H1 (cell line): ENCODE results near the gene PTPRE. TPM values are rescaled to one million over a fixed set of nuclear protein-coding genes. Genes with fewer than 3 reads are reported as not detected.

Experiments used
- BRCA1 ChIP-seq: IDR thresholded peaks from 2 replicates; pipeline ENCODE4 v1.6.1; 2012; ENCODE audit warnings: low read depth, low read length, improper control_type of control experiment
- JUND ChIP-seq: IDR thresholded peaks from 2 replicates; pipeline ENCODE4 v1.6.1; 2011; ENCODE audit warnings: mild to moderate bottlenecking, improper control_type of control experiment, low read length
- MAX ChIP-seq: IDR thresholded peaks from 2 replicates; pipeline ENCODE4 v1.6.1; 2012; ENCODE audit warnings: inconsistent platforms
- NANOG ChIP-seq: IDR thresholded peaks from 2 replicates; pipeline ENCODE4 v1.6.1; 2011; ENCODE audit warnings: low read length, low read depth, mild to moderate bottlenecking, inconsistent platforms; ENCODE audit not compliant: insufficient read depth, poor library complexity, severe bottlenecking
- POU5F1 ChIP-seq: IDR thresholded peaks from 2 replicates; pipeline ENCODE4 v1.6.1; 2011; ENCODE audit warnings: low read depth, mild to moderate bottlenecking, low read length, moderate library complexity
- polyA plus RNA-seq, 7 experiments: library from polyadenylated mRNA; depleted of rRNA in 3 of 7; stranded (reverse) in 5 of 7; unstranded in 2 of 7; fragments of >200 nt in 5 of 7; fragments of 200-250 nt in 2 of 7; gene quantifications; 1 replicate in 5 of 7; 2 replicates in 1 of 7; 4 replicates in 1 of 7; pipeline versions ENCODE4 v1.2.1 to v1.2.3, GENCODE V29; 2011 to 2013; ENCODE audit warnings: missing spikeins in 2 of 7, mixed read lengths in 2 of 7
- total RNA-seq: library from RNA; stranded (reverse); fragmentation: NEBNext Ultra II Directional; extraction: Animal tissue kit (Norgen Biotek cat#: 25700); gene quantifications from 2 replicates; pipeline ENCODE4 v1.2.1, GENCODE V29; 2021
- TF ChIP-seq, protein P1 (sequence below), 3 experiments: IDR thresholded peaks; 1 replicate in 2 of 3; 2 replicates in 1 of 3; pipeline versions ENCODE4 v1.5.1 to v1.6.1; 2011; ENCODE audit warnings: low read length in 3 of 3, mild to moderate bottlenecking in 3 of 3, inconsistent platforms in 2 of 3, low read depth in 1 of 3, moderate library complexity in 1 of 3; ENCODE audit not compliant: insufficient read depth in 1 of 3; ENCODE audit errors: control extremely low read depth in 1 of 3
- TF ChIP-seq, protein P2 (sequence below): fragments of 300-600 bp; sonication (generic); IDR thresholded peaks from 2 replicates; pipeline ENCODE4 v1.7.1; 2012; ENCODE audit warnings: low read length, moderate library complexity, mild to moderate bottlenecking, inconsistent platforms; ENCODE audit not compliant: insufficient replicate concordance

PTPRE gene
- total and polyA plus RNA-seq, 2 of the 8 experiments (the other 6 are each of a cell fraction or from before 2014, with no cell fraction given), result 0.33 to 0.54 TPM

DNA sequence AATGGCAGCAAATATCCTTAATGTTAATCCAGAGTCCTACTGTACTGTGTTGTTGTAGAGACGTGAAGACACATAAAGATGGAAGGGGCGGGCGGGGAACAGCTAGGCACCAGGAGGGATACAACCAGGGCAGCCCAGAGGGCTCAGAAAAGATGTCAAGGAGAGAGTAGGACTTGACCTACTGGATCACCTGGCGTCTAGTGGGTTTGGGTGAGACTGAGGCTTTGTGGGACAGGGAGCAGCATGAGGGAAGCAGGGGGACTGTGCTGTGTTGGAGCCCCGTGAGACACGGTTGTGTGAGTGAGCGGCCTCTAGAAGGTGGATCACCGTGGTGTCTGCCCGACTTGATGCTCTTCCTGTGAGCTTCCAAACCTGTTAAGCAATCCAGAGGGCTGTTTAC, 68.0 kb downstream of the PTPRE start (continued):
- TF ChIP-seq MAX, result no peak
- TF ChIP-seq JUND, result no peak
- no peak for TF ChIP-seq NANOG
- no peak for TF ChIP-seq POU5F1
- TF ChIP-seq, protein P1, sequence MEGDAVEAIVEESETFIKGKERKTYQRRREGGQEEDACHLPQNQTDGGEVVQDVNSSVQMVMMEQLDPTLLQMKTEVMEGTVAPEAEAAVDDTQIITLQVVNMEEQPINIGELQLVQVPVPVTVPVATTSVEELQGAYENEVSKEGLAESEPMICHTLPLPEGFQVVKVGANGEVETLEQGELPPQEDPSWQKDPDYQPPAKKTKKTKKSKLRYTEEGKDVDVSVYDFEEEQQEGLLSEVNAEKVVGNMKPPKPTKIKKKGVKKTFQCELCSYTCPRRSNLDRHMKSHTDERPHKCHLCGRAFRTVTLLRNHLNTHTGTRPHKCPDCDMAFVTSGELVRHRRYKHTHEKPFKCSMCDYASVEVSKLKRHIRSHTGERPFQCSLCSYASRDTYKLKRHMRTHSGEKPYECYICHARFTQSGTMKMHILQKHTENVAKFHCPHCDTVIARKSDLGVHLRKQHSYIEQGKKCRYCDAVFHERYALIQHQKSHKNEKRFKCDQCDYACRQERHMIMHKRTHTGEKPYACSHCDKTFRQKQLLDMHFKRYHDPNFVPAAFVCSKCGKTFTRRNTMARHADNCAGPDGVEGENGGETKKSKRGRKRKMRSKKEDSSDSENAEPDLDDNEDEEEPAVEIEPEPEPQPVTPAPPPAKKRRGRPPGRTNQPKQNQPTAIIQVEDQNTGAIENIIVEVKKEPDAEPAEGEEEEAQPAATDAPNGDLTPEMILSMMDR (IDR thresholded peaks at IDR 0.05; ENCODE audit: control extremely low read depth in 1 of 3, insufficient read depth in 1 of 3, low read depth in 1 of 3, low read length in 3 of 3), result no peak
- no peak for TF ChIP-seq BRCA1
- TF ChIP-seq, protein P2, sequence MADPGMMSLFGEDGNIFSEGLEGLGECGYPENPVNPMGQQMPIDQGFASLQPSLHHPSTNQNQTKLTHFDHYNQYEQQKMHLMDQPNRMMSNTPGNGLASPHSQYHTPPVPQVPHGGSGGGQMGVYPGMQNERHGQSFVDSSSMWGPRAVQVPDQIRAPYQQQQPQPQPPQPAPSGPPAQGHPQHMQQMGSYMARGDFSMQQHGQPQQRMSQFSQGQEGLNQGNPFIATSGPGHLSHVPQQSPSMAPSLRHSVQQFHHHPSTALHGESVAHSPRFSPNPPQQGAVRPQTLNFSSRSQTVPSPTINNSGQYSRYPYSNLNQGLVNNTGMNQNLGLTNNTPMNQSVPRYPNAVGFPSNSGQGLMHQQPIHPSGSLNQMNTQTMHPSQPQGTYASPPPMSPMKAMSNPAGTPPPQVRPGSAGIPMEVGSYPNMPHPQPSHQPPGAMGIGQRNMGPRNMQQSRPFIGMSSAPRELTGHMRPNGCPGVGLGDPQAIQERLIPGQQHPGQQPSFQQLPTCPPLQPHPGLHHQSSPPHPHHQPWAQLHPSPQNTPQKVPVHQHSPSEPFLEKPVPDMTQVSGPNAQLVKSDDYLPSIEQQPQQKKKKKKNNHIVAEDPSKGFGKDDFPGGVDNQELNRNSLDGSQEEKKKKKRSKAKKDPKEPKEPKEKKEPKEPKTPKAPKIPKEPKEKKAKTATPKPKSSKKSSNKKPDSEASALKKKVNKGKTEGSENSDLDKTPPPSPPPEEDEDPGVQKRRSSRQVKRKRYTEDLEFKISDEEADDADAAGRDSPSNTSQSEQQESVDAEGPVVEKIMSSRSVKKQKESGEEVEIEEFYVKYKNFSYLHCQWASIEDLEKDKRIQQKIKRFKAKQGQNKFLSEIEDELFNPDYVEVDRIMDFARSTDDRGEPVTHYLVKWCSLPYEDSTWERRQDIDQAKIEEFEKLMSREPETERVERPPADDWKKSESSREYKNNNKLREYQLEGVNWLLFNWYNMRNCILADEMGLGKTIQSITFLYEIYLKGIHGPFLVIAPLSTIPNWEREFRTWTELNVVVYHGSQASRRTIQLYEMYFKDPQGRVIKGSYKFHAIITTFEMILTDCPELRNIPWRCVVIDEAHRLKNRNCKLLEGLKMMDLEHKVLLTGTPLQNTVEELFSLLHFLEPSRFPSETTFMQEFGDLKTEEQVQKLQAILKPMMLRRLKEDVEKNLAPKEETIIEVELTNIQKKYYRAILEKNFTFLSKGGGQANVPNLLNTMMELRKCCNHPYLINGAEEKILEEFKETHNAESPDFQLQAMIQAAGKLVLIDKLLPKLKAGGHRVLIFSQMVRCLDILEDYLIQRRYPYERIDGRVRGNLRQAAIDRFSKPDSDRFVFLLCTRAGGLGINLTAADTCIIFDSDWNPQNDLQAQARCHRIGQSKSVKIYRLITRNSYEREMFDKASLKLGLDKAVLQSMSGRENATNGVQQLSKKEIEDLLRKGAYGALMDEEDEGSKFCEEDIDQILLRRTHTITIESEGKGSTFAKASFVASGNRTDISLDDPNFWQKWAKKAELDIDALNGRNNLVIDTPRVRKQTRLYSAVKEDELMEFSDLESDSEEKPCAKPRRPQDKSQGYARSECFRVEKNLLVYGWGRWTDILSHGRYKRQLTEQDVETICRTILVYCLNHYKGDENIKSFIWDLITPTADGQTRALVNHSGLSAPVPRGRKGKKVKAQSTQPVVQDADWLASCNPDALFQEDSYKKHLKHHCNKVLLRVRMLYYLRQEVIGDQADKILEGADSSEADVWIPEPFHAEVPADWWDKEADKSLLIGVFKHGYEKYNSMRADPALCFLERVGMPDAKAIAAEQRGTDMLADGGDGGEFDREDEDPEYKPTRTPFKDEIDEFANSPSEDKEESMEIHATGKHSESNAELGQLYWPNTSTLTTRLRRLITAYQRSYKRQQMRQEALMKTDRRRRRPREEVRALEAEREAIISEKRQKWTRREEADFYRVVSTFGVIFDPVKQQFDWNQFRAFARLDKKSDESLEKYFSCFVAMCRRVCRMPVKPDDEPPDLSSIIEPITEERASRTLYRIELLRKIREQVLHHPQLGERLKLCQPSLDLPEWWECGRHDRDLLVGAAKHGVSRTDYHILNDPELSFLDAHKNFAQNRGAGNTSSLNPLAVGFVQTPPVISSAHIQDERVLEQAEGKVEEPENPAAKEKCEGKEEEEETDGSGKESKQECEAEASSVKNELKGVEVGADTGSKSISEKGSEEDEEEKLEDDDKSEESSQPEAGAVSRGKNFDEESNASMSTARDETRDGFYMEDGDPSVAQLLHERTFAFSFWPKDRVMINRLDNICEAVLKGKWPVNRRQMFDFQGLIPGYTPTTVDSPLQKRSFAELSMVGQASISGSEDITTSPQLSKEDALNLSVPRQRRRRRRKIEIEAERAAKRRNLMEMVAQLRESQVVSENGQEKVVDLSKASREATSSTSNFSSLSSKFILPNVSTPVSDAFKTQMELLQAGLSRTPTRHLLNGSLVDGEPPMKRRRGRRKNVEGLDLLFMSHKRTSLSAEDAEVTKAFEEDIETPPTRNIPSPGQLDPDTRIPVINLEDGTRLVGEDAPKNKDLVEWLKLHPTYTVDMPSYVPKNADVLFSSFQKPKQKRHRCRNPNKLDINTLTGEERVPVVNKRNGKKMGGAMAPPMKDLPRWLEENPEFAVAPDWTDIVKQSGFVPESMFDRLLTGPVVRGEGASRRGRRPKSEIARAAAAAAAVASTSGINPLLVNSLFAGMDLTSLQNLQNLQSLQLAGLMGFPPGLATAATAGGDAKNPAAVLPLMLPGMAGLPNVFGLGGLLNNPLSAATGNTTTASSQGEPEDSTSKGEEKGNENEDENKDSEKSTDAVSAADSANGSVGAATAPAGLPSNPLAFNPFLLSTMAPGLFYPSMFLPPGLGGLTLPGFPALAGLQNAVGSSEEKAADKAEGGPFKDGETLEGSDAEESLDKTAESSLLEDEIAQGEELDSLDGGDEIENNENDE, result no peak
- TF ChIP-seq, all 59 proteins: peak for 0
